ENCODE measurements around the gene SRR. TPM values are rescaled to one million over a fixed set of nuclear protein-coding genes. Genes with fewer than 3 reads are reported as not detected.

SRR gene
- total and polyA plus RNA-seq, 10 of the 15 experiments (the other 5 are each of a cell fraction or from before 2014, with no cell fraction given) = 11.7 to 33.9 (median 20.2) TPM

DNA sequence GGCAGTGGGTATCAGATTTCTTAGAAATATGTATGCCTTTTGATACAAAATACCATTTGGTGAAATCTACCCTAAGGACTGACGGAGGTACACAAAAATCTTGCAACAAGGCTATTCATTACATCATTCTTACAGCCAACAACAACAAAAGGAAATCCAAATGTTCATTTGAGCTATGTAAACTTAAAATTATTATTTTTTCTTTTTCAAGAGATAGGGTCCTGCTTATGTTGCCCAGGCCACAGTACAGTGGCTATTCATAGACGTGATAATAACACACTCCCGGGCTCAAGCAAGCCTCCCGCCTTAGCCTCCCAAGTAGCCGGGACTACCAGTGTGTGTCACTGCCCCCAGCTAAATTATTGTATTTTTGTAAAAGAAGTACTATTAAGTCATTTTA, 9.0 kb downstream of the SRR start:
- H3K27ac ChIP-seq (ENCODE audit: control insufficient read depth, insufficient read depth) = no peak overlapping the region
- intact Hi-C loops (cut with micrococcal nuclease; ENCODE audit: unreplicated experiment) (no loop called here), in situ Hi-C loops (cut with MboI) (no loop called here)
- no peak for DNase-seq (ENCODE audit: low read depth, low spot score)
- no peak for ATAC-seq
- H3K4me1 ChIP-seq (ENCODE audit: control insufficient read depth, insufficient read depth, low read length) = no peaks in the 10 kb centered on the region
- H3K27me3 ChIP-seq (replicated peaks in 1 of 2; ENCODE audit: control insufficient read depth in 2 of 2, insufficient read depth in 2 of 2, low read length in 1 of 2) = no peaks in the 10 kb centered on the region
- no peaks in the 10 kb centered on the region for H3K9me3 ChIP-seq (replicated peaks; ENCODE audit: control insufficient read depth, insufficient read depth, low read length)
- no peak overlapping the region for H3K4me3 ChIP-seq
- no TSS peak for BruUV-seq (replicated peaks)
- H4K20me1 ChIP-seq (ENCODE audit: control insufficient read depth, insufficient read depth) = no peaks in the 10 kb centered on the region
- 99% methylated on average over 5 of the region's 5 CpGs for WGBS (ENCODE audit: insufficient coverage, insufficient replicate concordance, low lambda C conversion rate, missing lambda C conversion rate)
- no peak for FAIRE-seq
- SMC1A ChIA-PET (ENCODE audit: uncharacterized antibody, unreplicated experiment) = no interaction called here
- CTCF ChIA-PET = interaction anchor here (1.5 kb wide), 1 partner anchor 40 kb away, joined by 4 read pairs; no protein-coding TSS in a partner anchor
- no peak overlapping the region for H3K9ac ChIP-seq (ENCODE audit: control insufficient read depth, insufficient read depth, low read length)
- H3K36me3 ChIP-seq (ENCODE audit: control insufficient read depth in 2 of 2, insufficient read depth in 2 of 2, low read length in 1 of 2) = no peaks in the 10 kb centered on the region
- no peak overlapping the region for H3K4me2 ChIP-seq (ENCODE audit: control insufficient read depth, insufficient read depth)
- no peak overlapping the region for H2AFZ ChIP-seq (ENCODE audit: control insufficient read depth, low read depth, low read length)
- POLR2A ChIA-PET = interaction anchor here (1.0 kb wide), 1 partner anchor 41 kb away, joined by 3 read pairs; no protein-coding TSS in a partner anchor
- H3K79me2 ChIP-seq (ENCODE audit: control insufficient read depth, insufficient read depth, low read length) = no peaks in the 10 kb centered on the region
- RAD21 ChIA-PET (ENCODE audit: unreplicated experiment) = interaction anchor here (0.6 kb wide), 1 partner anchor 41 kb away, joined by 3 read pairs; no protein-coding TSS in a partner anchor
- TF ChIP-seq GABPA (IDR thresholded peaks at IDR 0.05; ENCODE audit: low read depth) (no peak), WRNIP1 (IDR thresholded peaks at IDR 0.05; ENCODE audit: borderline replicate concordance, low read depth, low read length) (no peak), CBFB (IDR thresholded peaks at IDR 0.05; ENCODE audit: low read depth) (no peak), YBX1 (IDR thresholded peaks at IDR 0.05) (no peak), KLF5 (IDR thresholded peaks at IDR 0.05; ENCODE audit: partially characterized antibody) (no peak), TAF1 (IDR thresholded peaks at IDR 0.05; ENCODE audit: borderline replicate concordance, low read depth, low read length) (no peak), IRF4 (IDR thresholded peaks at IDR 0.05; ENCODE audit: low read depth, low read length) (no peak), FOXM1 (IDR thresholded peaks at IDR 0.05; ENCODE audit: low read depth, low read length) (no peak), YY1 (IDR thresholded peaks at IDR 0.05; ENCODE audit: low read depth, low read length) (no peak), ZNF217 (IDR thresholded peaks at IDR 0.05) (no peak), LARP7 (IDR thresholded peaks at IDR 0.05) (no peak), SMARCA5 (IDR thresholded peaks at IDR 0.05) (no peak)
- TF ChIP-seq, protein P1, sequence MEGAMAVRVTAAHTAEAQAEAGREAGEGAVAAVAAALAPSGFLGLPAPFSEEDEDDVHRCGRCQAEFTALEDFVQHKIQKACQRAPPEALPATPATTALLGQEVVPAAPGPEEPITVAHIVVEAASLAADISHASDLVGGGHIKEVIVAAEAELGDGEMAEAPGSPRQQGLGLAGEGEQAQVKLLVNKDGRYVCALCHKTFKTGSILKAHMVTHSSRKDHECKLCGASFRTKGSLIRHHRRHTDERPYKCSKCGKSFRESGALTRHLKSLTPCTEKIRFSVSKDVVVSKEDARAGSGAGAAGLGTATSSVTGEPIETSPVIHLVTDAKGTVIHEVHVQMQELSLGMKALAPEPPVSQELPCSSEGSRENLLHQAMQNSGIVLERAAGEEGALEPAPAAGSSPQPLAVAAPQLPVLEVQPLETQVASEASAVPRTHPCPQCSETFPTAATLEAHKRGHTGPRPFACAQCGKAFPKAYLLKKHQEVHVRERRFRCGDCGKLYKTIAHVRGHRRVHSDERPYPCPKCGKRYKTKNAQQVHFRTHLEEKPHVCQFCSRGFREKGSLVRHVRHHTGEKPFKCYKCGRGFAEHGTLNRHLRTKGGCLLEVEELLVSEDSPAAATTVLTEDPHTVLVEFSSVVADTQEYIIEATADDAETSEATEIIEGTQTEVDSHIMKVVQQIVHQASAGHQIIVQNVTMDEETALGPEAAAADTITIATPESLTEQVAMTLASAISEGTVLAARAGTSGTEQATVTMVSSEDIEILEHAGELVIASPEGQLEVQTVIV (IDR thresholded peaks at IDR 0.05; ENCODE audit: borderline replicate concordance, partially characterized antibody) = no peak
- TF ChIP-seq, protein P2, sequence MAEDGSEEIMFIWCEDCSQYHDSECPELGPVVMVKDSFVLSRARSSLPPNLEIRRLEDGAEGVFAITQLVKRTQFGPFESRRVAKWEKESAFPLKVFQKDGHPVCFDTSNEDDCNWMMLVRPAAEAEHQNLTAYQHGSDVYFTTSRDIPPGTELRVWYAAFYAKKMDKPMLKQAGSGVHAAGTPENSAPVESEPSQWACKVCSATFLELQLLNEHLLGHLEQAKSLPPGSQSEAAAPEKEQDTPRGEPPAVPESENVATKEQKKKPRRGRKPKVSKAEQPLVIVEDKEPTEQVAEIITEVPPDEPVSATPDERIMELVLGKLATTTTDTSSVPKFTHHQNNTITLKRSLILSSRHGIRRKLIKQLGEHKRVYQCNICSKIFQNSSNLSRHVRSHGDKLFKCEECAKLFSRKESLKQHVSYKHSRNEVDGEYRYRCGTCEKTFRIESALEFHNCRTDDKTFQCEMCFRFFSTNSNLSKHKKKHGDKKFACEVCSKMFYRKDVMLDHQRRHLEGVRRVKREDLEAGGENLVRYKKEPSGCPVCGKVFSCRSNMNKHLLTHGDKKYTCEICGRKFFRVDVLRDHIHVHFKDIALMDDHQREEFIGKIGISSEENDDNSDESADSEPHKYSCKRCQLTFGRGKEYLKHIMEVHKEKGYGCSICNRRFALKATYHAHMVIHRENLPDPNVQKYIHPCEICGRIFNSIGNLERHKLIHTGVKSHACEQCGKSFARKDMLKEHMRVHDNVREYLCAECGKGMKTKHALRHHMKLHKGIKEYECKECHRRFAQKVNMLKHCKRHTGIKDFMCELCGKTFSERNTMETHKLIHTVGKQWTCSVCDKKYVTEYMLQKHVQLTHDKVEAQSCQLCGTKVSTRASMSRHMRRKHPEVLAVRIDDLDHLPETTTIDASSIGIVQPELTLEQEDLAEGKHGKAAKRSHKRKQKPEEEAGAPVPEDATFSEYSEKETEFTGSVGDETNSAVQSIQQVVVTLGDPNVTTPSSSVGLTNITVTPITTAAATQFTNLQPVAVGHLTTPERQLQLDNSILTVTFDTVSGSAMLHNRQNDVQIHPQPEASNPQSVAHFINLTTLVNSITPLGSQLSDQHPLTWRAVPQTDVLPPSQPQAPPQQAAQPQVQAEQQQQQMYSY (CRISPR knock-in tag; IDR thresholded peaks at IDR 0.05) = no peak
- TF ChIP-seq, protein P3, sequence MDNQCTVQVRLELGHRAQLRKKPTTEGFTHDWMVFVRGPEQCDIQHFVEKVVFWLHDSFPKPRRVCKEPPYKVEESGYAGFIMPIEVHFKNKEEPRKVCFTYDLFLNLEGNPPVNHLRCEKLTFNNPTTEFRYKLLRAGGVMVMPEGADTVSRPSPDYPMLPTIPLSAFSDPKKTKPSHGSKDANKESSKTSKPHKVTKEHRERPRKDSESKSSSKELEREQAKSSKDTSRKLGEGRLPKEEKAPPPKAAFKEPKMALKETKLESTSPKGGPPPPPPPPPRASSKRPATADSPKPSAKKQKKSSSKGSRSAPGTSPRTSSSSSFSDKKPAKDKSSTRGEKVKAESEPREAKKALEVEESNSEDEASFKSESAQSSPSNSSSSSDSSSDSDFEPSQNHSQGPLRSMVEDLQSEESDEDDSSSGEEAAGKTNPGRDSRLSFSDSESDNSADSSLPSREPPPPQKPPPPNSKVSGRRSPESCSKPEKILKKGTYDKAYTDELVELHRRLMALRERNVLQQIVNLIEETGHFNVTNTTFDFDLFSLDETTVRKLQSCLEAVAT (IDR thresholded peaks at IDR 0.05) = no peak
- TF ChIP-seq, protein P4, sequence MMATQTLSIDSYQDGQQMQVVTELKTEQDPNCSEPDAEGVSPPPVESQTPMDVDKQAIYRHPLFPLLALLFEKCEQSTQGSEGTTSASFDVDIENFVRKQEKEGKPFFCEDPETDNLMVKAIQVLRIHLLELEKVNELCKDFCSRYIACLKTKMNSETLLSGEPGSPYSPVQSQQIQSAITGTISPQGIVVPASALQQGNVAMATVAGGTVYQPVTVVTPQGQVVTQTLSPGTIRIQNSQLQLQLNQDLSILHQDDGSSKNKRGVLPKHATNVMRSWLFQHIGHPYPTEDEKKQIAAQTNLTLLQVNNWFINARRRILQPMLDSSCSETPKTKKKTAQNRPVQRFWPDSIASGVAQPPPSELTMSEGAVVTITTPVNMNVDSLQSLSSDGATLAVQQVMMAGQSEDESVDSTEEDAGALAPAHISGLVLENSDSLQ (IDR thresholded peaks at IDR 0.05) = no peak
